Activated CD8-positive, alpha-beta T cell treated with anti-CD3 and anti-CD28 coated beads, Interleukin-2, amount 10 ng/mL, durations not matched to agents 7 days and 5 days (primary cell): ENCODE data around the gene ACADS. TPM values are rescaled to one million over a fixed set of nuclear protein-coding genes. Genes with fewer than 3 reads are reported as not detected.

ENCODE experiments used
- ATAC-seq: fragments of 150-1000 bp; cut with Tn5 transposase; one replicate; pipeline ENCODE4 v1.10.0; 2021; ENCODE audit warnings: moderate library complexity
- CTCF ChIA-PET: fragments of 350-600 bp; sonication (Branson Sonifier 250); formaldehyde crosslinking; loops from one replicate; lab custom pipeline; 2021; ENCODE audit warnings: antibody characterized with exemption; lab: Charles Lee
- POLR2A ChIA-PET: fragments of 350-600 bp; sonication (Branson Sonifier 250); formaldehyde crosslinking; loops from one replicate; lab custom pipeline; 2021; ENCODE audit warnings: antibody characterized with exemption; lab: Charles Lee
- DNase-seq: peaks from one replicate; pipeline ENCODE4 v3.0.0-alpha.2; 2020
- H3K27ac Mint-ChIP-seq: one replicate; pipeline ENCODE4 v1.8.0; 2021; ENCODE audit warnings: mild to moderate bottlenecking, mixed read lengths
- H3K27me3 Mint-ChIP-seq: one replicate; pipeline ENCODE4 v1.8.0; 2021; ENCODE audit warnings: low read depth, mixed read lengths
- H3K36me3 Mint-ChIP-seq: one replicate; pipeline ENCODE4 v1.8.0; 2021; ENCODE audit warnings: low read depth, mixed read lengths
- H3K4me1 Mint-ChIP-seq: one replicate; pipeline ENCODE4 v1.8.0; 2021; ENCODE audit warnings: low read depth, mixed read lengths
- H3K4me3 Mint-ChIP-seq: one replicate; pipeline ENCODE4 v1.8.0; 2021; ENCODE audit warnings: mild to moderate bottlenecking, mixed read lengths
- H3K9me3 Mint-ChIP-seq: one replicate; pipeline ENCODE4 v1.8.0; 2022; ENCODE audit warnings: mixed read lengths; ENCODE audit not compliant: insufficient read depth
- total RNA-seq, 2 experiments: library from RNA; stranded (reverse); gene quantifications; one replicate each; pipeline ENCODE4 v1.2.3, GENCODE V29; 2021

The ACADS gene
- total RNA-seq, 2 experiments from 2014 or later = 18.6 to 19.1 TPM

DNA sequence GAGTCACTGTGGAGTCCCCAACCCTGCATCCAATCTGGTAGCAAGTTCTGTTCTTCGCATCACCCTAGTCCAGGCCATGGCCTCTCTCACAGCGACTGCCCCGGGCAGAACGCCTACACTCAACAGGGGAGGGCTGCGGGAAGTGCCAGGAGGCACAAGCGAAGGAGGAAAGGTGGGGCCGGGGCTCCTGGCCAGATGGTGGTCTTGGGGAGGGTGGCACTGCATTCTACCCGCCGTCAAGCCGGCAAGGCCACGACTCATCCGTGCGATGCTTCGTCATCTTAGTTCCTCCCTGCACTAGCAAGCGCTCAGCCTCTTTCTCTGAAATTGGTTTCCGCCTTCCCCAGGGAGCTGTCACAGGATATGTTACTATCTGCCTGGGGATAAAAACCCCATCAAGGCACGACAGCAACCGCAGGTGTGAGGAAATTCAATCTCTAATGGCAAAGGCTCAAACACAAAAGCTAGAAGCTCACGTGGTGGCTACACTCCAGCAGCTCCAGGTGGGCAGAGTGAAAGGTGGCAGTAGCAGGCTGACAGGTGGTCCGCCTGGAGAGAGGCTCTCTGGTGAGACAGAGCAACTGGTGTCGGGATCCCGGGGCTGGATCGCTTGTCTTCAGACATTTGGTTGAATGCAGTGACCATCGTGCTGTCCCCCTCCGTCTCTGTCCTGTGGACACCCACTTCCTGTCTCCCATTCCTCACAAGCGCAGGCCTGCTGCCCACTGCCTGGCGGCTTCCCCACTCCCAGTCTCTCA, 34.1 kb downstream of the ACADS start:
- no peak for ATAC-seq
- Mint-ChIP-seq H3K27me3 (no peaks in the 10 kb centered on the region), H3K27ac (no peak overlapping the region), H3K9me3 (peaks cover 4% of the 10 kb centered on the region), H3K36me3 (peaks cover 12% of the 10 kb centered on the region), H3K4me3 (no peak overlapping the region), H3K4me1 (no peaks in the 10 kb centered on the region)
- ChIA-PET POLR2A (no interaction called here), CTCF (interaction anchor here (1.0 kb wide), 1 partner anchor 212 kb away, joined by 3 read pairs; no protein-coding TSS in a partner anchor)
- DNase-seq = no peak

DNA sequence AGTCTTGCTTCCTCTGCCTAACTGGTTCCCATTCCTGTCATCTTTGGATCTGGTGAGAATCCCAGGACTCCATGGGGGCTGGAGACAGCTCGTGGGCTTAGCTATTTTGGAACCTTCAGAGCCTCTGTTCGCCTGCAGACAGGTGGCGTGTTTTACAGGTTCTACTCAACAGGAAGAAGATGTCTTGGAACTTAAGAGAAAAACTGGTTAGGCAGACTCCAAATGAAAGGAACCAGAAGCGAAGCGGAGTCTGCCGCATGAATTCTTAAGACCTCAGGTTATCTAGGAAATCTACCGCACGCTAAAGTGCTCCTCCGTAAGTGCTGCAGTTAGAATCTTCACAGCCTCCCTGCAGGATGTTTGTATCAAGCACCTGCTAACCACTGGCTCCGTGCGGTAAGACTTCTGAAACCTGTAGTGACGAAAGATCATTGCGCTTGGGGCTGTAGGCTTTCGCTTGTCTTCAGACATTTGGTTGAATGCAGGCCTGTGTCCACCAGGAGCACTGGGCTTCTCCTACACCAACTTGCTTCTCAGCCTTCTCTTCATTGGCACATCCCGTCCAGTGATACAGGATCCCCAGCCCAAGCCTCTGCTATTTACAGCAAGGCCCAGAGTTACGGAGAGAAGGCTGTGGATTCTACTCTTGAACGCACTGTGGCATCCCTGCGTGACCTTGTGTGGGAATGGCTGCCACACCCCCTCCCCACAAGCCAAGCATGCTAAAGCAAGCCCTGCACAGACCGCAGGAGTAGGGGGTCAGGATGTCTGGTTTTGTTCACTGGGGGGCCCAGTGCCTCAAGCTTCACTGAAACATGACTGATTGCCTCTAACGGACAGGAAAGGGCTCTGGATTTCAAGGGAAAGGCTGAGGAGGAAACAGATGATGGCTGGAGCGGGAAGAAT, 35.0 kb downstream of the ACADS start:
- Mint-ChIP-seq H3K4me3 (no peak overlapping the region), H3K36me3 (peaks cover 13% of the 10 kb centered on the region), H3K27me3 (no peaks in the 10 kb centered on the region), H3K4me1 (no peaks in the 10 kb centered on the region), H3K9me3 (peaks cover under 1% of the 10 kb centered on the region), H3K27ac (peak overlapping the region; percentile 64)
- DNase-seq = no peak
- CTCF ChIA-PET = no interaction called here
- POLR2A ChIA-PET = no interaction called here
- ATAC-seq = no peak

DNA sequence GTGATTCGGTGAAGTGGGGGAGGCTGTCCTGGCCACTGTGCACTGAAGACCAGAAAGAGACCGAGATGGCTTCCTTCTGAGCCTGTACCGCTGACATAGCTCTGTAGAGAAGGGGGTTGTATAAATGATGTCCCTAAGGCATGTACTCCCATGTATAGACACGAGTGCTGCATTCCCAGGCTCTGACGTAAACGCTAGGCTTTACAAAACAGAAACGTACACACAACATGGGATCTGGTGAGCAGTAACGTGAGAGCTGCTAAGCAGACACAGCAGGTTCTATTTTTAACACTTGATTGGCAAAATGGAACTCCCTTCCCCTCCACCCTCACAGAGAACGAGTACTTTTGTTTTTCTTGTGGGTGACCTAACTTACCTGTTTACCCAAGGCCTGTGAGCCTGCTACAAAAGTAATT, 35.9 kb downstream of the ACADS start:
- ATAC-seq (no peak), DNase-seq (no peak)
- Mint-ChIP-seq H3K4me3 (no peak overlapping the region), H3K27ac (no peak overlapping the region), H3K4me1 (no peaks in the 10 kb centered on the region), H3K36me3 (peaks cover 13% of the 10 kb centered on the region), H3K9me3 (no peaks in the 10 kb centered on the region), H3K27me3 (no peaks in the 10 kb centered on the region)
- ChIA-PET POLR2A (no interaction called here), CTCF (interaction anchor here (0.9 to 1.1 kb wide), 2 partner anchors 9 to 210 kb away, joined by 3 read pairs; no protein-coding TSS in a partner anchor)

DNA sequence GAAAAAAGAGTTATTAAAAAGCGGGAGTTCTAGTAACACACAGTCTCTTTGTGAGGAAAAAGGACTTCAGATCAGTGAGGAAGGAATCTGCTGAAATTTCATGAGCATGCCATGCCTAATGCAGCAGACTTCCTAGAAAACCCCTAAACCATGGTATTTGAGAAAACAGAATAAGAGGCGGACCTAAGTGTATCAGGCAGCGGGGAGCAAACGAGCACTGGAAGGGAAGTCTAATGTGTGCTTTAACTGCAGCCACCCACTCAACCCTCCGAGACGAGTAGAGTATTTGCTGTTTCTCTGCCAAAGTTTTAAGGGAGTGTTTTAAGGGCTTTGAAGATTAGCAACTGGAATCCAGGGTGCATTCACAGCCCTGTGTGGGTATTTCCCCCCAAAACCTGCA, 36.5 kb downstream of the ACADS start:
- Mint-ChIP-seq H3K4me3 (no peak overlapping the region), H3K4me1 (no peaks in the 10 kb centered on the region), H3K9me3 (no peaks in the 10 kb centered on the region), H3K27ac (no peak overlapping the region), H3K36me3 (peaks cover 16% of the 10 kb centered on the region), H3K27me3 (no peaks in the 10 kb centered on the region)
- ATAC-seq (no peak), DNase-seq (no peak)
- POLR2A ChIA-PET = interaction anchor here (1.1 kb wide), 1 partner anchor 210 kb away, joined by 3 read pairs; no protein-coding TSS in a partner anchor
- CTCF ChIA-PET = interaction anchor here (0.9 to 1.1 kb wide), 2 partner anchors 9 to 210 kb away, joined by 3 read pairs; no protein-coding TSS in a partner anchor

DNA sequence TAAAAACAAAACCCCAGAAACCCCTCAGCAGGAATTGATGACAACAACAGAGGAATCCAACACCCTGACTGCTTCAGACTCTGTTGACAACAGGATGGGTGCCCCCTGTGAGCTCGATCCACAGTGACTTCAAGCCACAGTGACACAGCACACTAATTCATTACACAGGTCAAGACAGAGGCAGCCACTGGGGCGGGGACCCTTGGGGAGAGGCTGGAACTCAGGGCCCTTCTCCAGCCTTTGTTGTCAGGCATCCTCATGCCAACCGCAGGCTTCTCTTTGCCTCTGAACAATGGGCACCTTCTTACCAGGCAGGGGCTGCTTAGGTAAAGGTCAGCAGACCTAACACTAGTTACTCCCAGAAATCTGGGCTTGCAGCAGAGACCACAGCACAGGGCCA, 37.6 kb downstream of the ACADS start:
- no peak overlapping the region for H3K27ac Mint-ChIP-seq
- no peaks in the 10 kb centered on the region for H3K4me1 Mint-ChIP-seq
- ChIA-PET CTCF (interaction anchor here (0.6 kb wide), 1 partner anchor 12 kb away, joined by 3 read pairs; no protein-coding TSS in a partner anchor), POLR2A (no interaction called here)
- no peak for ATAC-seq
- H3K27me3 Mint-ChIP-seq = no peaks in the 10 kb centered on the region
- H3K36me3 Mint-ChIP-seq = peaks cover 16% of the 10 kb centered on the region
- no peaks in the 10 kb centered on the region for H3K9me3 Mint-ChIP-seq
- DNase-seq = no peak
- no peak overlapping the region for H3K4me3 Mint-ChIP-seq

DNA sequence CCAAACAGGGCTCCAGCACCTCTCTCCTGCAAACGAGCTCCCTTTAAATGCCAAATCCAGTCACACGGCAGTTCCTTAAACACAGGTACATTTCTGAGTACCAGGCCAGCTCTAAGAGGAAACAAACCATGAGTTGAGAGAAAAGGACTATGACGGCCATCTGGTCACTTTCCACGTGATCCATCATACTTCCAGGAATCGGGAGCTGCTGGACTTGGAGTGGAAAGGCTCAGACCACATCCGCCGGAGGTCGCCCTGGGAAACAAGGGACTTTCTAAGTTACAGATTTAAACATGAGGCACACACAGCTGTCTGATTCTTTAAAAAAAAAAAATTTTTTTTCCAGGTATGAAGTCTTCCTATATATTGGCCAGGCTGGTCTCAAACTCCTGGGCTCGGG, 39.2 kb downstream of the ACADS start:
- no peak for ATAC-seq
- Mint-ChIP-seq H3K27me3 (no peaks in the 10 kb centered on the region), H3K9me3 (no peaks in the 10 kb centered on the region), H3K27ac (no peak overlapping the region), H3K4me1 (no peaks in the 10 kb centered on the region), H3K4me3 (no peak overlapping the region), H3K36me3 (peaks cover 16% of the 10 kb centered on the region)
- DNase-seq = no peak
- CTCF ChIA-PET = interaction anchor here (0.8 to 2.7 kb wide), 3 partner anchors 11 to 207 kb away, joined by 3 to 9 read pairs (median 3); no protein-coding TSS in a partner anchor
- POLR2A ChIA-PET = no interaction called here

DNA sequence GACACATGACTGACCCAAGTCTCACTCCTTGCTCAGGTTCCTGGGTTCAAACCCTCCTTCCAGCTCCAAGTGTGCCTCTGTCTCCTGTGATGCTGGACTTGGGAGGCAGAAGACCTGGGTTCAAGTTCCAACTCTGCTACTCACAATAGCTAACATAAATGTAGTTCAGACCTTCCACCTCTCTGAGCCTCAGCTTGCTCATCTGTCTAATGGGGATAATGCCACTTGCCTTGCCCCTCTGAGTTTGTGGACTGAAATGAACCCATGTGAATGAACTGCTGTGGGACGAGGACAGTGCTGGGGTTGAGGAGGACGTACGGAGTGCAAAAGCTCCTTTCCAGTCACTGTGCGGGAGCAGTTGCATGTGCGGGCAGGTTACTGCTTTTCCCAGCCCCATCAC, 40.9 kb downstream of the ACADS start:
- Mint-ChIP-seq H3K27me3 (no peaks in the 10 kb centered on the region), H3K36me3 (peaks cover 14% of the 10 kb centered on the region), H3K27ac (no peak overlapping the region), H3K4me3 (no peak overlapping the region), H3K4me1 (no peaks in the 10 kb centered on the region), H3K9me3 (no peaks in the 10 kb centered on the region)
- ChIA-PET POLR2A (no interaction called here), CTCF (interaction anchor here (2.7 kb wide), 1 partner anchor 205 kb away, joined by 9 read pairs; no protein-coding TSS in a partner anchor)
- no peak for DNase-seq
- no peak for ATAC-seq

DNA sequence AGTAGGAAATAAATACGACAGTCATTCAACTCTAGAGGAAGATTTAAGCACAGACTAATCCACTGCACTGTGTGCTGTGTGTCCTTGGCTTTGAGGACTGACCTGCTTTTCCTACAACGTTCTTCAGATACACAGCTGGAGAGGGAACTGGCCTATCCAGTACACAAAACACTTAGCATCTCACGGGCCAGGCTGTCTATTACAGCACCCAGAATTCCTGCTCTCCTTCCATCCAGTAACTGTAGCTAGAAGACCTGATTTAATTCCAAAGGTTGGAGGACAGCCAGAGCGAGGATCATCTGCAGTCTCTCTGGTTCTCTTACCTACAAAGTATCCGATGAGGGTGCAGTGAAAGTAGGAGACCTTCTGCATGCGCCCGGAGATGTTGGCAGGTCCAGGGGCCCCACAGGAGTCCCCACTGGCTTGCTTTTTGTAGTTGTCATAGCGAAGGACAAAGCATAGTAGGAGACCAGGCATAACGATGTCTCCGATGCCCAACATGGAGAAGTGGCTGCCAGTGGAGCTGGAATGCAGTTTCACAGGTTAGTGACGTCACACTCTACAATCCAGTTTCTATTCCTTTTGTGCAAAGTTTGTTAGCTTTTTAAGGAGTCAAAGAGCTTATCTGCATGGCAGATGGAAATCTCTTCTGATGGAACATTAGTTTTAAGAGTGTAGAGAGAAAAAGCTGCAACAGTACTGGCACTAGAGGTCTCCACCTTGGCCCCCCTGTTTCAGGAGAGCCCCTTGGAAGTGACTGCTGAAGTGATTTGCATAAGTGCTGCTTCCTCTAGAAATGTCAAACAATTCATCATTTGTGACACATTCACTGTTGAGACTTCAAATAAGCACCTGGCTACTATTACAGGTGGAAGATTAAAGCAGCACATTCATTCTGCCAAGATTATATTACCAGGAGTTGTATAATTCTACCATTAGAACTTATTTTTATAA, 41.7 kb downstream of the ACADS start:
- no peak overlapping the region for H3K27ac Mint-ChIP-seq
- no peaks in the 10 kb centered on the region for H3K27me3 Mint-ChIP-seq
- CTCF ChIA-PET = no interaction called here
- H3K4me1 Mint-ChIP-seq = no peaks in the 10 kb centered on the region
- no peak for DNase-seq
- ATAC-seq = no peak
- POLR2A ChIA-PET = no interaction called here
- peaks cover 12% of the 10 kb centered on the region for H3K36me3 Mint-ChIP-seq
- no peak overlapping the region for H3K4me3 Mint-ChIP-seq
- H3K9me3 Mint-ChIP-seq = no peaks in the 10 kb centered on the region

DNA sequence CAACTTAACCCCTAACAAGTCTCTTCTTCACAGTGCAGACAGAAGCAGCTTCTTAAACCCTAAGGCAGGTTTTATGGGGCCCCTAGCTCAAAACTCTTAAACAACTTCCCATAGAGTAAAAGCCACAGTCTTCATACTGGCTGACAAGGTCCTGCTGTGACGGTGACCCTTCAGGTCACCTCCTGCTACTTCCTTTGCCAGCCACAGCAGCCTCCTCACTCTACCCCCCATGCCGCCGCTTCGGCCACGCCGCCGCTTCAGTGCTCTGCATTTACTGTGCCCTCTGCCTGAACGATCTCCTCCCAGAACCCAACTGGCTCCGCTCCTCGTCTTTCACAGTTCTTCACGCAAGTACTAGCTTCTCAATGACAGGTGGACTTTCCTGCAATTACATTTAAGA, 45.5 kb downstream of the ACADS start:
- DNase-seq (no peak), ATAC-seq (no peak)
- Mint-ChIP-seq H3K4me1 (peaks cover 18% of the 10 kb centered on the region), H3K27ac (peak overlapping the region; percentile 35), H3K27me3 (no peaks in the 10 kb centered on the region), H3K9me3 (no peaks in the 10 kb centered on the region), H3K36me3 (peaks cover 7% of the 10 kb centered on the region), H3K4me3 (no peak overlapping the region)
- CTCF ChIA-PET = interaction anchor here (0.9 to 1.4 kb wide), 2 partner anchors 9 to 145 kb away, joined by 3 read pairs; no protein-coding TSS in a partner anchor
- POLR2A ChIA-PET = no interaction called here

DNA sequence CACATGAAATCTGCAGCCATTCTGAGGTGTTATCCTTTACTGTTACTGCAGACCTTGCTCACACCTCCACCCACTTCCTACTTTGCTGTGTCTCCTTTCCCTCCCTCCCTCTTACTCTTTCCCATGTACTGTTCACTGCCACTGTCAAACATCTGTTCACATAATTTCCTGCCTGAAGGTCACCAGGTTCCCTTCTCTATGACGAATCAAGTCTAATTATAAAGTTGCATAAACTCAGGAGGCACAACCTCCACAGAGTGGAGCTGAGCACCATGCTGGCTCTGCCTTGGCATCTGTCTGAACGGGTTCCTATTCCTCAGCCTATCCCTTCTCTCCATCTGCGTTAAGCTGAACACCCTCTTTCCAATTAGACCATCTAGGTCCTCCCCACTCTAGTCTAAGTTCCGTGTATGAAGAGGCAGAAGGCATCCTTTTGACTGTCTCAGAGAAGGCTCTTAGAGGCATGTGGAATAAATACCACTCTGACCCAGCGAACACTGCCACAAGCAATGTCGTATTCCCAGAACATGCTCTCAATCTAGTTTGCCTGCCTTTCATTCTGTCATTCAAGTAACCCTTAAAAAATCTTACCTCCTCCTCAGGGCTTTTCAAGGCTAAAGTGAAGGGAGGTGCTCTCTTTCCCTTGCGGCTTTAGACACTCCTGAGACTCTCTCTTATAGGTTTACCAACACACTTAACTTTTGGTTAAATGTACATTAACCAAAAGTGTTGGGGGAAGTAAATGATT, 48.7 kb downstream of the ACADS start:
- ChIA-PET CTCF (interaction anchor here (1.0 kb wide), 1 partner anchor 82 kb away, joined by 3 read pairs; no protein-coding TSS in a partner anchor), POLR2A (interaction anchor here (0.5 kb wide), 2 partner anchors 38 to 145 kb away, joined by 3 to 4 read pairs; no protein-coding TSS in a partner anchor)
- no peaks in the 10 kb centered on the region for H3K9me3 Mint-ChIP-seq
- no peaks in the 10 kb centered on the region for H3K27me3 Mint-ChIP-seq
- H3K4me1 Mint-ChIP-seq = peaks cover 21% of the 10 kb centered on the region
- DNase-seq = no peak
- peak overlapping the region; percentile 56 for H3K27ac Mint-ChIP-seq
- H3K36me3 Mint-ChIP-seq = peaks cover 5% of the 10 kb centered on the region
- ATAC-seq = no peak
- no peak overlapping the region for H3K4me3 Mint-ChIP-seq
